HG03575 (cell line): Measurements from ENCODE around the gene UBE4A.
"Not testable (repeated sequence)": the region's sequence is repeated elsewhere in the genome, so short reads cannot be mapped to it uniquely, and the experiment has no call there.

Experiments used
- ATAC-seq: cut with Tn5 transposase; IDR thresholded peaks from one replicate; pipeline ENCODE4 v1.9.1; 2021; ENCODE audit not compliant: unreplicated experiment, insufficient number of reproducible peaks, low FRiP score; ENCODE audit errors: extremely low read depth

The UBE4A gene

DNA sequence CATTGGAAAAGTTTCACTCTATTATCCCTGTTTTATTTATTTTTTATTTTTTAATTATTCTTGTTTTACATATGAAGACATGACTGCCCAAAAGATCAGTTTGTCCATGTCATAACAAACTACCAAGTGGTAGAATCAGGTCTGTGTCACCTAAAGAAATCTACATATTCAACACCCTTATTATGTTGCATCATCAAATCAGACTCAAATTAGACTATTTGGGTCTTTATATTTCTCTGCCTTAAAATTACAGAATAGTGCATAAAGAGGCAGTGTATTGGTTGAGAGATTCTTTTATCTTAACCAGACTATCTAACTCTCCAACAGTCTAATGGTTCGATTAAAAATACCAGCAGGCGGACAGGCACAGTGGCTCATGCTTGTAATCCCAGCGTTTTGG, 23.6 kb downstream of the UBE4A start:
- no peak for ATAC-seq

DNA sequence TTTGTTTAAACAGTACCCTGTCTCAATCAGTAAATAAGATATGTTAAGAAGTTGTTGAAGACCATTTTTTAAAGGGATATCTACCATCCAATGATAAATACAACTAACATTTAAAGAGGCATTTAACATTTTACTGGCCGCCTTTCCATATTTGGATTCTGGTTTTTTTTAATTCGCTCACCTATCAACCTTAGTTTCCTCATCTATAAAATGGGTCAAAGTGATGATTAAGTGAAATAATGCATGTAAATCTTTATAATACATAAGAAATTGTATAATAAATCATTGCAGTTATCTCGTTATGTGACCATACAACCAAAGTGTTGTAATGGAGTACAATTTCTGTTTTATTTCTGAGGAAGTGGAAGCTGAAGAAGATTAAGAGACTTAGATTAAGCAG, 24.3 kb downstream of the UBE4A start:
- ATAC-seq: no peak

DNA sequence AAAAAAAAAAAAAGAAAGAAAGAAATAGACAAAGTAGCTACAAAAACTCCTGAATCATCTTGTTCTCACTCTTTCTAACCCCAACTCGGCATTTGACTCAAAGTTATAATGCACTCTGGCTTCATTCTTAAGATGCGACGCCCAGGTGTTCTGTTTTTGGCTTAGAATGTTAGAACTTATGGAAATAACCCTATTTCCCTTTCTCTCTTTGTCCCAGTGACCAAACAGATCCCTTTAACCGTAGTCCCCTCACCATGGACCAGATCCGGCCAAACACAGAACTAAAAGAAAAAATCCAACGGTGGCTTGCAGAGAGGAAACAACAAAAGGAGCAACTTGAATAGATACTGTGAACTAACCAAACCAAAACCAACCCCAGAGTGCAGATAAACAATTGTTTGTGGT, 36.7 kb downstream of the UBE4A start:
- no peak for ATAC-seq

DNA sequence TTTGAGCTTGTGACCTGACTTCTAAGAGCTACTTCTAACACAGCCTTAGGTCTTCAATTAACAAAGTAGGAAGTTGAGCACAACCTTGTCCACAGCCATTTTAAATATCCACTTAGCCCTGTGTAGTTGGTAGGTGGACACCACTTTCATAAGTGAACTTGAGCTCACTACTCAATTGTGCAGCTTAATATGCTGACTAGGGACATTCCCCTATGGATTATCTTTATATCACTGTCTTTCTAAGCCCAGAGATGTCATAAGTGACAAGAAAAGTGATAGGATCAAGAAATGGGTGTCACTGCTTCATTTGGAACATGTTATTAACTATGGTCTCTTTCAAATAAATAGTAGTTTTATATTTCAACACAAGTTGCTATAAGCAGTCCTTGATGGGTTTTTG, 38.0 kb downstream of the UBE4A start:
- ATAC-seq: no peak

DNA sequence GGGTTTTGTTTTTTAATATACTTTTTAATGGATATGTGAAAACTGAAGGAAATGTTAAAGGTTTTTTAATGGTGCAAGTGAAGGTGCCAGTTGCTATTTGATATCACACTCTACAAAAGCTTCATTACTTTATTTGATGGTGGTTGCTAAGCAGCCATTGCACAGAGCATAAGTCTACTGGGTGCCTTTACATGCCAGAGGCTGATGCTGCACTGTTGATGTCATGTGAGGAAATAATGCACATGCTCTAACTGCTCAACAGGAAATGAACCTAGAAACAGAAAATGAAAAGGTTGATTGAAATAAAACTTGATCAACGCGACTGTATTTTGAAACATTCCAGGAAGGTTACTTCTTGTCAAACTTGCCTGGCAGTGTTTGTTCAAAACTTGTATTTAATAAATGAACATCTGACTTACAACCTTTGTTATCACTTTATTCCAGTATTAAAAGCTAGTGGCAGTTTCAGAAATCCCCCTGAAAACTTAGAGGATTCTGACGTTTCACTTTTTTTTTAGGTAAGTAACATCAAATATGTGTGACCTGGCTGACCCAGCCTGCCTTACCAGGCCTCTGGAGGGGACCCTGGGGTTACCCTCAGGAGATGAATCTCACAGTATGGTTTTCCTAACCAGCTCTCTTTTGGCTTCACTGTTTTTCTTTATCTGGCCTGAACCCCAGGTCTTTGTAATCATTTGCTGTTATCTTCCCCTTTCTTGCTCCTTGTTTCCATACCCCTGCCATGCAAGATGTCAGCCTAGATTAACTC, 39.6 kb downstream of the UBE4A start:
- no peak for ATAC-seq

DNA sequence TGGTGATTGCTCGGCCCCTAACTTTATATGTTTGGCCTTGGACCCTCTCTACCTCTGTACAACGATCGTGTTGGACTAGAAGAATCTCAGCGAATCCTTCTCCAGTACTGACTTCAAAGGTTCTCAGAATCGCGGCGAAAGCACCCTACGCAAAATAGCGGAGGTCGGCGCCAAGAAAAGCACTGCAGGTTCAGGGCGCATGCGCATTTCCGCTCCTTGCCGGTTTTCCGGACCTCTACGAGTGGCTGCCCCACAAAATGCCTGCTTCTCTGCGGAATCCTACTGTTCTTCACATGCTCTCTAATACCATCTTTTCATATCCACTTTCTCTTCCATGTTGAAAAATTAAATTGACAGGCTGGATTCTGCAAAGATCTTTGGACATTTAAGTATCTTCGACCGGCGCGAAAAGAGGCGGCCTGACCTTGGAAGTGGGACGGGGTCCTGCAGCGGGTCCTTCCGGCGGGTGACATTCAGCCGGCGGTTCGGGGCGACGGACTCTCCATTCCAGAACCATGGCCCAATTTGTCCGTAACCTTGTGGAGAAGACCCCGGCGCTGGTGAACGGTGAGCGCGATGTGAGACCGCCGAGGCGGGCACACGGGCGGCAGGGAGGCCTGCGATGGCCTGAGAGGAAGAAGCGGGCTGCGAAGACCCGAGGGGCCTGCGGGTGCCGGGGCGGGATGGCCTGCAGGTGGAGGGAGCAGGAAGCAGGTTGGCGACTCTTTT, 41.9 kb downstream of the UBE4A start, which contains the start of gene ATP5MG:
Gene ATP5MG (plus strand): TSS at position 456 of the 729 bp plus-strand sequence. CDS start 60 bp downstream, at position 516.
- ATAC-seq: no peak

DNA sequence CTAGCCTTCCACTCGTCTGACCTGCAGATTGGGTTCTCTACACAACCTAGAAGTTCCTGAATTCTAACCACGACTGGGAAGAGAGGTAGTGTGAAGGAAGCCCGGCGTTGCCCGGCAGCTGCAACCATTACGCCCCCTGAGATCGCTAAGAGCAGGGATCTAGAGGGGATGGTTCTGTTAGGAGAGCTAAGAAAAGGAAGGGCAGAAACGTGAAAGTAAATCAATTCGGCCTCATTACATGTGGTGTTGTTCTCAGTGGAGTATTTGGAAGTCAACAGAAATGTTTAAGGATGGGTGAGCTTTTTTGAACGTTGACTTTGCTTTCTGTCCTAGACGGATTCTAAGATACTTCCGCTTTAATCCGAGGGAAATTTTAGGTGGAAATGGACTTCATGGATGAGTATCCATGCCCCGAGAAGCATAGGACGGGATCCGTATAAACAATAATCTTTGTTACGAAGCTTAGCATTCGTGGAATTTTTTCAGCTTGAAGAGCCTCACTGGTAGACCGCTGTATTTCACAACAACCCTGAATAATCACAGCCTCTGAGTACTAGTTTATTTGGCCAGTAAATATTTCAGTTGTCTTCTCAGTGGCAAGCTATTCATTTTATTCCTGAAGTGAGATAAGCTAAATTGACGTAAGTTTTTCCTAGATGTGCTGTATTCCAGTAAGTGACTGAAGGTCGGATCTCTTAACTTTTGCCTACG, 42.6 kb downstream of the UBE4A start:
- no peak for ATAC-seq

DNA sequence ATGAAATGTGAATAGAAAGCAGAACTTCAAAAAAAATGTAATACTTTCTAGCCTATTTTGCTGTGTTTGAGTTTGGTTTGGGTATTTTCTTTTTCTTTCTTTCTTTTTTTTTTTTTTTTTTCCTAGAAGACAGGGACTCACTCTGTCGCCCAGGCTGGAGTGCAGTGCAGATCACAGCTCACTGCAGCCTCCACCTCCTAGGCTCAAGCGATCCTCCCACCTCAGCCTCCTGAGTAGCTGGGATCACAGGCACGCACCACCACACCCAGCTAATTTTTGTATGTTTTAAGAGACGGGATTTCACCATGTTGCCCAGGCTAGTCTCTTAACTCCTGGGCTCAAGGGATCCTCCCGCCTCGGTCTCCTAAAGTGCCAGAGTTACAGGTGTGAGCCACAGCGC, 43.2 kb downstream of the UBE4A start:
- not testable (repeated sequence) for ATAC-seq

DNA sequence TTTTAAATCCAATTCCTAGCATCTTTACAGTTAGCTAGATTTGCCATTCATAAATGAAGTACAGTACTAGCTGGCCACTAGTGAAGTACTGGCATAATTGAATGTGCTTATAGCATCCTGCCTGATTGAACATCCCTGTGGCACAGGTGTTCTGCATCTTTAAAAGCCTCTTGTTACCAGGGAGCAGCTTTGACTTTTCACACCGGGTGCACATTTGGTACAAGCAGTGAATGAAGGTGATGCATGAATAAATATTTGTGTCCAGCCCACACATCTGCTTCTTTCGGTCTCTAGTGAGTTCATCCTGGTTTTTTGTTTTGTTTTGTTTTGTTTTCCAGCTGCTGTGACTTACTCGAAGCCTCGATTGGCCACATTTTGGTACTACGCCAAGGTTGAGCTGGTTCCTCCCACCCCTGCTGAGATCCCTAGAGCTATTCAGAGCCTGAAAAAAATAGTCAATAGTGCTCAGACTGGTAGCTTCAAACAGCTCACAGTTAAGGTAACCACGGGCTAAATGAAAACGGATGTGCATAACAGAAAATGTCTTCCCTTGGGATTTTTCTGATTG, 47.3 kb downstream of the UBE4A start:
- ATAC-seq: no peak

DNA sequence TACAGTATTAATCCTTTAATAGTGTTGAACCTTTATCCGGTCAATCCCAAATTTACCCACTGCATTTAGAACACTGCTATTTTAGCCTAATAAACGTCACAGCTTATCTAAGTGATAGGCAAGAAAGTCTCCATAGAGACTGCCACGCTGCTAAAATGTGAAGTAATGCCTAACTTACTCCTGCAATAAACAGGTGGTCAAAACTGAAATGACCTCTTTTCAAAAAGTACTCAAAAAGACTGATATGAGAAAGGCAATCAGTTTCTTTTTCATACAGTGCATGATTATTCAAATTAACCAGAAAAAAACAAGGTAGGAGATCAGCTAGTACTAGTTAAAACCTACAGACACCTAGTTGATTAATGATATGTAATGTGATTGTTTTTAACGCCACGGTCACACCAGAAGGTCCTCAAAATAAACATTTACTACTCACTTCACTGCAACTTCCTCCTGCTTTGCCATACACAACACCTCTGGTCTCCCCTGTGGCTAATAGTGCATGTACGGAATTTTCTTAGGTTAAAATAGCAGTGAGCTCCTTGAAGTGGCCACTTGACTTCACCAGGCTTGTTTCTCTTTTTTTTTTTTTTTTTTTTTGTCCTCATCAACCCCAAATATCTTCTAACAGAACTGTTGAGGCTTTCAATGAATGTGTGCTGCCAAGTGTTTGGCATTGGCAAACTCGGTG, 50.8 kb downstream of the UBE4A start:
- ATAC-seq: no peak

DNA sequence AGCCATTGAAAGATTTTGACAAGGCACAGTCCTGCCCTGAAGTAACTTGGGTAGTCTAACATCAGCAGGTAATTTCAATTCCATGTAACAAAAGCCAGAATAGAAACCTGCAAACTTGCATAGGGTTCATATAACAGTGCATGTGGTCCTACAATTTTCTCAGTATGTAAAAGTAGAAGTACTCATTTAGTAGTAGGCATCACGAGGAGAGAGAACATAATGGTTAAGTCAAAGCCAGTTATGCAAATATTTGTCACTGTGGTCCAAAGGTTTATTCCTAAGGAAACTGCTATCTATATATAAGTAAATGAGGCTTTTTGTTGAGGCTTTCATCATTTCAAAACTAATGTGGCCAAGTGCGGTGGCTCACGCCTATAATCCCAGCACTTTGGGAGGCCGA, 52.1 kb downstream of the UBE4A start:
- ATAC-seq: no peak

DNA sequence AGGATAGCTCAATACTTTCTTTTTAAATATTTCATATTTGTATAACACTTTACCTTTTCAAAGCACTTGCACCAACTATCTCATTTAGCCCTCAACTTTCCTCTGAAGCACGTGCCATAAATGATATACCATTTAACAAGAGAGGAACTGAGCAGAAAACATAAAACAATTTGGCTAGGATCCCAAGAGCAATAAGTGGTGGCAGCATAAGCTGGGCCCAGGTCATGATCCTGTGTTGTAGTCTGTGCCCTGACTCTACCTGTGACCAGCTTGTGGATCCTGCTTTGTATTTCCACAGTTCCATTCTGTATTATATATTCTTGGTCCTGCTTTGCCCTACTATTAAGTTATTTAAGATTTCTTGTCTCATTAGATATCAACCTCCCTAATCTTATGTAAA, 53.5 kb downstream of the UBE4A start:
- no peak for ATAC-seq

DNA sequence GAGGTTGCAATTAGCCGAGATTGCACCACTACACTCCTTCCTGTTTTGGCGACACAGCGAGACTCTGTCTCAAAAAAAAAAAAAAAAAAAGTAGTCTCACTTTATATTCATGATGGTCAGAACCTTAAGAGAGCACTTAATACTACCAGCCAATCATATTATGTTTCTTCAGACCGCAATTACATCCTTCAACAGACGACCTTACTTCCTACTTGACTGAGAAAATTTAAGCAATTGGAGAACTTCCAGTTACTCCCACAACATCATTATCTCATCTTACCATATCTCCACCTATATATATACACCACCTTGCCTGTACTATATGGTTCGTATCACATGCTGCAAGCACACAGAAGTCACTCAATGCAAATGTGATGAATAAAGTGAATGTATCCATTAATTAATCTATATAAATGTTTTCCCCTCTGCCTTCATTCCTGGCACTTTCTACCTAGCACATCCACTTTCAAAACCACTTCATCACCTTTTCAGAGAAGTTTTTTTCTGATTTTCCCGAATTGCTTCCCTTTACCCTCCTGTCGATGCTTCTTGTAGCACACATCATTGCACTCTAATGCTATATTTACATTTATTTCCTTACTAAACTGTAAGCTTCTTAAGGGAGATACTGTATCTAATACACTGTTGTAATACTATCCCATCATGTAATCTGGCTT, 55.8 kb downstream of the UBE4A start:
- no peak for ATAC-seq

DNA sequence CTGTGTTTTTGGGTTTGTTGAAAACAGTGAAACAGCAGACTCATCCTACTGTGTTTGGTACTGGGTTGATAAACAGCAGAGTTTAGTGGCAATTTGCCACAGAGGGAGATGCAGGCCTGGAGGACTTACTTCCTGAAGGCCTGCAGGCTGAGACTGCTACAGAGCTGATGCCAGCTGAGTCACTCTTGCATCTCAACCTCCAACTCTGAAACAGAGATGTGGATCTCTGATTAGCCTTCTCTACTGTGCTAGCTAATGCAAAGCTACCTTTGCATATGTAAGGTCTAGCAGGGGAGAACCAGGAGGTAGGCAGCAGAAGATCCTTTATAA, 56.3 kb downstream of the UBE4A start:
- no peak for ATAC-seq

DNA sequence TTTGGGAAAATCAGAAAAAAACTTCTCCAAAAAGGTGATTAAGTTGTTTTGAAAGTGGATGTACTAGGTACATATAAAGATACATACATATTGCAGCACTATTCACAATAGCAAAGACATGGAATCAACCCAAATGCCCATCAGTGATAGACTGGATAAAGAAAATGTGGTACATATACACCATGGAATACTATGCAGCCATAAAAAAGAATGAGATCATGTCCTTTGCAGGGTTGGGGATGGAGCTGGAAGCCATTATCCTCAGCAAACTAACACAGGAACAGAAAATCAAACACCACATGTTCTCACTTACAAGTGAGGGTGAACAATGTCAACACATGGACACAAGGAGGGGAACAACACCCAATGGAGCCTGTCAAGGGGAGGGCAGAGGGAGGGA, 57.5 kb downstream of the UBE4A start:
- ATAC-seq: not testable (repeated sequence)

DNA sequence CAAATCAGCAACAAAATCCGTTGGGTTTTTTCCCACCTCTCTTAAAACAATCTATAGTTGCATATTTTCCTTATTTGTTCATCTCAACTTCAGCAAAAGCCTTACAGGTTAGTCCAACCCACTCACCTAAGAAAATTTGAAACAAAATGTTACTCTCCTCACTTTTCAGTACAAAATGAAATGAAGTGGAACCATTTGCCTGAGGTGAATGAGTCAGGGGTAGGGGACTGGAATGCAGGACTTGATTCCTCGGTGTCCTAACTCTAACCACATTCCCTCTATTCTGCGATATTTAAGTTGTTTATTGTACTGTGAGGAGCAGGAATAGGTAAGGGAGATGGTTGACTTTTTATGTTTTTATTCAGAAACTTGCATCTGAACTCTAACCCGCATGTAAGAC, 58.4 kb downstream of the UBE4A start:
- no peak for ATAC-seq

DNA sequence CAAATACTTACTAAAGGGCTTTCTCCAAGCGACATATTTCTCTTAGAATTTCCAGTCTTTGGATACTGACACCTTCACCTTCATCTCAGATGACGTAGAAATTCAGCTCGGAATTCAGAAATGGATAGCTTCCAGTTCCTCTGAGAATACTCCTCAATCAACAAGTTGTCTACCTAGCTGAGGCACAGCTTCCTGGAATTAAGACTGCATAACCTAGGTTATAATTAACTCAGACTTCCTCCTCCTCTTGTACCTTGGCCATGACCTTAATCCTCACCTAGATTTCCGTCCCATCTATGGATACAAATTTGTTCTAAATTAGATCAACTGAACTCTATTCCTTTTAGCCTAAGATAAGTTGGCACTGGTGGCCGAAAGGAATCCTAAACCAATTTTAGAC, 59.4 kb downstream of the UBE4A start:
- ATAC-seq: no peak

DNA sequence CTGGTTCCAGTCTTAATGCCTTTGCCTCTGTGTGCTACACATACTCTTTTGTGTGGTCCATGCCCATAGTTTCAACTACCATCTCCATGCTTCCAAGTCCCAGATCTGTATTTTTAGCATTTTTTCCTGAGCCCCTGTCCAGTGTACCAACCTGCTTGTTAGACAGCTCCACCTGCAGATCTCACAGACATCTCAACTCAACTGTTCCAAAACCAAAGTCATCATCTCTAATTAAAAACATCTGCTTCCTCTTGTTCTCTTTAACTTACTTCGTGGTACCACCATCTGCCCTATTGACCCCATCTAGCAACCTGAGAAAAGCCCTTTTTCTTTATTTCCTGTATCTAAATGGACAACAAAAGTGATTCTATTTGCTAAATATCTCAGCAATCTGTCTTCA, 68.3 kb downstream of the UBE4A start:
- ATAC-seq: no peak

DNA sequence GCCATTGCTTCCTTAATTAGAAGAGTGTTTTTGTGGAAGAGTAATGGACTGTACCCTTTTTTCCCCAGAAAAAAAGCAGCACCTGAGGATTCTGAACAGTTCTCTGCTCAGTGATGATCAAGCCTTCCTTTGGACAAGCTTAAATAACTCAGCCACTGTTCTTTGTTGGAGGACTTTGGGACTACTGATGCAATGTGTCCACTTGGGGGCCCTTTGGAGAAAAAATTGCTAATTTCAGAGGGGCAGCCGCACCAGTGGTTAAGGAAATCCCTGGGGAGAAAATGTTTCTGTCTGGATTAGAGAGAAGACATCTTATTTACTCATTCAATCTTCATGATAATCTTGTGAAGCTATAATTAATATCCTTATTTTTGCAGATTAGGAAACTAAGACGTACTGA, 71.6 kb downstream of the UBE4A start:
- ATAC-seq: no peak
